MV-4-11 (cell line): ENCODE measurements around the gene MYPN.
"Not testable (repeated sequence)": the region's sequence is repeated elsewhere in the genome, so short reads cannot be mapped to it uniquely, and the experiment has no call there.

Experiments used
- DNase-seq: peaks from one replicate; lab custom pipeline; 2025; lab: John Stamatoyannopoulos, UW

MYPN gene

DNA sequence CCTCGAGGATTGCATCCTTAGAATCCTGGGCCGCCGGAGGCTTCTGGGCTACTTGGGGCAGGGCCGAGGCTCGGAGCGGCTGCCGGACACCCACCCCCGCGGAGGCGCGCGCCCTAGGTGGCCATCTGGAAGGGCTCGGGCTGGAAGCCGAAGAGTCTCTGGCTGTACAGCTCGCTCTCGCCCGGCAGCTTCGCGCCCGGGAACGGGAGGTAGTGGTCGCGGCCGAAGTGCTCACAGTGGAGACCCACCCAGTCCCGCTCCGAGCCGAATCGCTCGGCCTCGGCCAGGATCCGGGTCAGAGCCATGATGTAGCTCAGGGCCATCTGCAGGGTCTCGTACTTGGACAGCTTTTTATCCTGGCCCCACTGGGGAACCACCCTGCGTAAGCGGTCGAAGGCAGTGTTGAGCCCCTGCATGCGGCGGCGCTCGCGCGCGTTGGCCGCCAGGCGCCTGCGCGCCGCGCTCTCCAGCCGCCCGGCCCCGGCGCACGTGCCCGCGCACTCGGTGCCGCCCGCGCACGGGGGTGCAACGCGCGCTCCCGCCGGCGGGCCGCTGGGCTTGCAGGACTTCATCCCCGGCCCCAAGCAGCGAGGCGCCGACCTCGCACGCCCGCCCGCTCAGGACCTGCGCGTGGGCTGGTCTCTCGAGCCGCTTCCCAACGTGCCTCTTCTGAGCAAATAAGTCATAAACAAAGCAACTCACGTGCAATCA lies 122.0 kb downstream of the MYPN start:
- DNase-seq: peak; percentile 23

DNA sequence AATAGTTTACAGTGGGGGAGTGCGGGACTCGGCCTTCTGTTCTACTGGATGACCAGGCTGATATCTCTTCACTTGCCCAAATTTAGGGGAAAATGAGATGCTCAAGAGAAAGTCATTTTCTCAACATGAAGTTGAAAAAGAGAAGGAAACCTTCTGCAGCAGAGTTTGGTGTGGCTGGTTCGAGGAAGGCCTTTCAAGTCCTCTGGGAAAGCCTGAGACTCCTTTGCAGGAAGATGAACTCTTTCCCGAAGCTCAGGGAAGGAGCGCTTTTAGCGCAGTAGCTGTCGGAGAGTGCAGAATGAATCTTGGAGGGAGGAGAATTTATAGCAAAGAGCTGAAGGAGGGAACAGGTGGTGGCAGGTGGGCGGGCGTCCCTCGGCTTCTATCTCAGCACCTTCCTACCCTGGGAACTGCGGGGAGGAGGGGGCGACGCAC lies 122.5 kb downstream of the MYPN start, which contains the start of gene ATOH7:
Gene ATOH7 (minus strand): TSS at position 297 of the 435 bp plus-strand sequence. CDS start 436 bp downstream, outside the sequence.
- no peak for DNase-seq

DNA sequence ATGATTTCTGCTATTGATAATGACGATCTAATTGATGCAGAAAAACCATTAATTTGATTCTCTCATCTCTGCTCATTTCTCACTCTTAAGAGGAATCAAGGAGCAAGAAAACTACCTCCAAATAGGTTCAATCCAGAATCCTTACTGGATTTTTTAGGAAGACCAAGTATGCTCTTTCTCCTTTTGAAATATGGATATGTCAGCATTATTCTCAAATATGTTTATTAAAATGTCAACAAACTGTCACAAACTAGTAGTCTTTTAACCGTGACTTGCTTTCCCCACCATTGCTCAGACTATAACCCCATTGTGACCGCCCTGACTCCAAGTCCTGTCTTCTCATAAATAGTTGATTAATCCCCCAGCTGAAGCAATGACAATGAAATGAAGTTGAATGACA lies 123.8 kb downstream of the MYPN start:
- no peak for DNase-seq

DNA sequence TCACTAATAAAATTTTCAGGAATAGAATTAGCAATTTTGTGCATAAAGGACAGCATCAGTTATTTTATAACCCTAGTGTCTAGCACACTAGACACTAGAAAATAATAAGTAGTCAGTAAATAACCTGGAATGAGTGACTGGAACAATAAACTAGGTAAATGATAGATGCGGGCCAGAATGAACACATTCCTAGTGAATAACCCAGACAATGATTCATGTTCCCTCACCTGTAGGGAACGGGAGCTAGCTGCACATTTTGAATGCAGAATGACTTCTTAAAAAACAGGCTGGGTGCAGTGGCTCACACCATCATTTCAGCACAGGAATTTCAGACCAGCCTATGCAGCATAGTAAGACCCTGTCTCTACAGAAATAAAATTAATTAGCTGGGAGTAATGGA lies 125.8 kb downstream of the MYPN start:
- DNase-seq: no peak

DNA sequence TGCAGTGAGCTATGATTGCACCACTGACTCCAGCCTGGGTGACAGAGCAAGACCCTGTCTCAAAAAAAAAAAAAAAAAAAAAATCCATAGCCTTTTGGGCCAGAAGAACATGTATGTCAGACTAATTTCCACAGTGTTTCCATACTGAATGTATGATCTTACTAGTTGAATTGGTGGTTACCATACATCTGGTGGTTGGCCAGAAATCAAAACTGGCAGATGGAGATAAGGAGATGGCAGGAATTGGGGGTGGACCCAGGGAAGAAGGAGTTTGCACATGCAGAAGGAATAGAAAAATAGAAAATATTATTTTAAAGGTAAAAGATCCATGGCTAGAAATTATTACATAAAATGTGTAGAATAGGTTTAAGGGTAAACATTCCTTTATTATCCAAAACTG lies 126.3 kb downstream of the MYPN start:
- no peak for DNase-seq

DNA sequence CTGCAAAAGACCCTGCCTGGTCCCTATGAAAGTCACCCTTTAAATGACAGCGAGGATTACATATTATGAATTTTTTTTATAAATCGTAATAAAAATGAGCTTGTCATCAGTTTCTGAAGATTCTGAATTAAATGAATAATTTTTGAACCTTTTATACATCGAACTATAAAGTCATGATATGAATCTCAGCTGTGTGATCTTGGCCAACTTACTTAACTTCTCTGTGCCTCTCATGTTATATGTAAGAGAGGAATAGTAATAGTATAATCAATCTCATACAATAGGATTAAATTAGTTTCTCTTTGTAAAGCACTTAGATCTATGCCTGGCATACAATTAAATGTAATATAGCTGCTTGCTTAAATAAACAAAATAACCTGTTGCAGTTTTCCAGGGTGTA lies 127.9 kb downstream of the MYPN start:
- no peak for DNase-seq

DNA sequence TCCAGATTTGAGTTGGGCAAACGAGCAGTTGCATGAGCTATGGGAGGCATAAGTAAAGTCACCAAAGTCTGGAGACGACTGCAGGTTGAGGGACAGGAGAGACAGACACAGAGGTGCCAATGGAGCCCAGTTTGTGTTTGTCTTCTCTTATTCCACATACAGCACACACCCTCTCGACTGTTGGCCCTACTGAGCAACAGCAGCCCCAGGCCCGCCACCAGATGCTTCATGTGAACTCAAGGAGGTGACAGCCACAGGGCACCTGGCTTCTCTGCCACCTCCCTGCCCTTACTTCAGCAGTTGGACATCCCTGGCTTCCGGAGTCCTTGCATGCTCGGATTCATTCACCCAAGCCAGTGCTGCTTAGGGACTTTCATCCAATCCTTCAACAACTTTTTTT lies 129.1 kb downstream of the MYPN start:
- DNase-seq: no peak

DNA sequence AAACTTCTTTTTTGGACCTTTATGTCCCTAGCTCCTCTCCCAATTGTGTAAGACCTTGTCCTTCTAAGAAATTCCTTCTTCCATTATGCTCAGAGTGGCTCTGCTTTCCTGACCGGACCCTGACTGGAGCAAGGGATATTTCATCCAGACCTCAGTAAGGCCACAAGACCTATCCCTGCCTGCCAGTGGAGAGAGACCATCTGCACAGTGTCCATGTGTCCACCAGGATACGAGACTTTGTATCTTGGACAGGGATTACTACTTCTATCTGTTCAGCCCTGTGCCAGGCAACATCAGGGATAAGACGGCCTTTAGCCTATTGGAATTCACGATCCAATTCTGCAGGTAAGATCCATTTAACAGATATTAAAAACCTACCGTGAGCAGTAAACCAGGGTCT lies 129.8 kb downstream of the MYPN start:
- DNase-seq: no peak

DNA sequence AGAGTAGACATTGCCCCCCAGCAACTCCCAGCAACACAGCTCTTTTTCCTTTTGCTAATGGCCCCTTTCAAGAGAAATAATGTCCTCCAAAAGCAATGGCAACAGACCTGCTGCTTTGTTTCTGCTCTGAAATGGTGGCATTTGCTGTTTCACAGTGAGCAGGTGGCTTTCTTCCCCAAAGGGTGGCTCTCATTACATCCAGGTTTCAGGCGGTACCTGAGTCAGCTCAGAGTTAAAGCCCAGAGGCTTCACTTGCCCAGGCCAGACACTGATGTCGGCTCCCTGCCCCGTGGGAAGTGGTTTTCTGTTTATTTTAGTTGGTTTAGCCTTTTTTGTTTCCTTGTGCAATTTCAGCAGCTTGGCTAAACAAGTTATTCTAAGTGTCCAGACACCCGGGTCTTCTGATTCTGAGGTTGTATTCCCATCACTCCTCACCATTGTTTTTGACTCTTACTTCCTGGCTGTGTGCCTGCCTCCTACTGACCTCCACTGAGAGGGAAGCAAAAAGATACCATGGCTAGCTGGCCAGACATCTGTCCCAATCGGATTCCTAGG lies 130.4 kb downstream of the MYPN start:
- DNase-seq: no peak

DNA sequence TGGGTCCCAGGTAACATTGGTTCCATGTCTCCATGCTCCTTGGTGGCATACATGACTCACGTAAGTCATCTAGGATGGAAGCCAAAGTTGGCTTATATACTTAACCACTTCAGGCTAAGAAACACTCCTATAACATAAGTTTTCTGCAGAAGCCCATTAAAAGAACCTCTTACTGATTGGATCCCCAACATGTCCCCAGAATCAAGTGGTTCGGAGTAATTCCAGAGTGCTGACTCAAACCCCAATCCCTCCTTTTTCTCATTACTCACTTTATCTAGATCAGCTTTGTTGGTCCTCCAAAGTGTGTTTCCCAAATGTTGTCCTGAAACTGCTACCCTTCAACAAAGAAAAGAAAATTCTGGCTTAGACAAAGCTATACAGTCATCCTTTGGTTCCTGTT lies 132.8 kb downstream of the MYPN start:
- no peak for DNase-seq

DNA sequence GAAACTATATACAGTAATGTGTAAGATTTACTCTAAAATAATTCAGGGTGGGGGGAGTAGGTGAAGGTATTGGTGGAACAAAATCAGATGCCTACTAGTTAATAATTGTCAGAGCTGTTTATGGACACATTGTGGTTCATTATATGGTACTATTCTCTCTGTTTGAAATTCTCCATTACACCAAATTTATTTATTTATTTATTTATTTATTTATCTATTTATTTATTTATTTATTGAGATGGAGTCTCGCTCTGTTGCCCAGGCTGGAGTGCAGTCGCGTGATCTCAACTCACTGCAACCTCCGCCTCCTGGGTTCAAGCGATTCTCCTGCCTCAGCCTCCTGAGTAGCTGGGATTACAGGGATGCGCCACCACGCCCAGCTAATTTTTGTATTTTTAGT lies 137.1 kb downstream of the MYPN start:
- DNase-seq: not testable (repeated sequence)

DNA sequence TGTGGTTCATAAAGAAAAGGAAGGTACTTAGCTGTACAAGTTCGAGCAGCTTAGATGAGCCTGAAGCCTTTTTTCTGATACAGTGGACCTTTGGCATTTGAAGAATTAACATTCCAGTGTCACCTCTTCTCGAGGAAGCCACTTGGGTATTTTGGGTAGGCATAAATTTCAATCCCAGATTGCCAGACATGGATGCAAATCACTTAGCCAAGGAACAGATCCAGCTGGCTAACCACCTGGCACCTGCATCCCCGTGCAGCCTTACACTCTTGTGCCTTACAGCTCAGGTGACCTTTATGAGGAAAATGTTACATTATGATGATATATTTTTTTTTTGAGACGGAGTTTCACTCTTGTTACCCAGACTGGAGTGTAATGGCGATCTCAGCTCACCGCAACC lies 138.6 kb downstream of the MYPN start:
- DNase-seq: no peak

DNA sequence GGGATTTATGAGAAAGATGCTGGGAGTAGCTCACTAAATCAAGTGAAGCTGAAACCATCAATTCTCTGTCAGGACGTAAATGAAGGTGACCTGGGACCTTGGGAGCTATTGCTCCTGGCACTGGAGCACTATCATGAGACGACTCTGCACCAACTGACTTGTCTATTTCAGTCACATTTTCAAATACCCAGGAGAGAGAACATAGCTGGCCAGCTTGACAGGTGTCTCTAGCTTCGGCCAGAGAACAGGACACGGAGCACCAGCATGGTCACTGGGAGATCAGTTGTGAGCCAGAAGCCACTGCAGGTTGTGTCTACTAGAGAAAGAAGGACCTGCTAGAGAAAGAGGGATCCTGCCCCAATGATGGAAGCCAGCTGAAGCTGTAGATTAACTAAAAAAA lies 140.0 kb downstream of the MYPN start:
- no peak for DNase-seq

DNA sequence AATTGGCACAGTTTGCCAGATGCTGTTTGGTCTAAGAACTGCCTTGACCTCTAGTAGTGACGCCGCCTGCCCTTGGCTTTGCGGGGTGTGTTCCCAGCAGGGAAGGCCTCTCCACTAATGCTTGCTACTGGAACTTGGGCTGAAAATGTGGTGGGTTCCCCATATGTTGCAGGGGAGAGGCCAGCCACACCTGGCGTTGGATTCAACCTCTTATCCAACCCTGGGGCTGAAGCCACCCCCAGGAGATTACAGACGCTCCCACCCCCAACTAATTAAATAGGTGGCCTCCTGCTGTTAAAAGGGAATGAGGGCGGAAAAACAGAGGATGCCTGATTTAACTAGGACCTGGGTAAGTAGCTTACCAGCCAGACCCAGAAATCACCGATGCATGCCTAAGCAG lies 141.9 kb downstream of the MYPN start:
- DNase-seq: no peak

DNA sequence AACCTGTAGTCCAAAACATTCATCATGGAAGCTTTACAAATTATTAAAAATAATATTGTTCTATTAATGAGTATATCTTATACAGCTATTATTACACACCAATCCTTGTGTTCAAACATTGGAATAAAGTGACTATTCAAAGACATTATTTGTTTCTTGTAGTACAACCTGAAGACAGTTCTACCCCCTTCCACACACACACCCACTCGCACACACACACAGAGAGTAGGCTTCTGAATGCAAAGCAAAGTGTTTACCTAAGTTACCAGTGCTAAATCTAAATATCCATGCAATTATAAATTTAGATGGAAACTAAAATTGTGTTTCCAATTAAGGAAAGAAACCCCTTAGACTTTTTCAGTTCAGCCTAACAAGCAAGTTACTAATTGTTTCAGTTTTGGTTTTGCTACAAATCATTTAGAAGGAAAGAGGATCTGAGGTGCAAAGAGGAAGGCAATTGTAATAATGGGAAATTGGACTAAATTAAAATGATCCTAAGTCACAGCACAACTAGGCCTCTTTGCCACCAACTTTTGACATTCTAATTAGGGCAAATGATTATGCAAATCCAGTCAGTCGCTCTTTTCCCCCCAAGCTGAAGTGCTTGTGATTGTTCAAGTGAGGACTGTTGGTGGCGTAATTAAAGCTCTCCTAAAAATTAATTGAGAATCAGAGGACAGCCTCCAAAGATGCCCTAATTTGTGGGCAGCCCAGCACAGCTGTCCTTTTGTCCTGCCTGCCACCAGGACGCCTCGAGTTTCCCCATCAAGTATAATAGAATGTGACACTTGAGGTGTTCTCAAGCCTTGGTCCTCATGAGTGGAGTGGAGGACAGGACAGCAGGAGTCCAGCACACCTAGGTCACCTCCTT lies 142.6 kb downstream of the MYPN start:
- DNase-seq: peak; percentile 11

DNA sequence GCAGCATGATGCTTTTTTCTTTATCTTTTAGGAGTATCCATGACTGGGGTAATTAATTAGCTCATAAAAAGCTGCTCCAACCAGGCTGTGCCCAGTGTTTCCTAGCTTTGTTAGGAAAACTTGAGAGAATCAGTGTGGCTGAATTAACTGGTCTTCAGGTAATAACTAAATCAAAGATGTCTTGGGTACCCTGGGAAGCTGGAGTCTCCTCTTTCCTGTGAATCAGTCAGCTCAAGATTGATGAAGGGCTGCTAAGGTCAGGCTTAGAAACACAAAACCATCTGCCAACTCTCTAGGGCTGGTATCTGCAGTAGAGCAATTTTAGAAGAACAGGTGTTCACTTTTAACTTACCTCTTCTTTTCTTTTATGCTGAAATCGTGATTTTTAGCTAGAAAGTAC lies 144.1 kb downstream of the MYPN start:
- no peak for DNase-seq

DNA sequence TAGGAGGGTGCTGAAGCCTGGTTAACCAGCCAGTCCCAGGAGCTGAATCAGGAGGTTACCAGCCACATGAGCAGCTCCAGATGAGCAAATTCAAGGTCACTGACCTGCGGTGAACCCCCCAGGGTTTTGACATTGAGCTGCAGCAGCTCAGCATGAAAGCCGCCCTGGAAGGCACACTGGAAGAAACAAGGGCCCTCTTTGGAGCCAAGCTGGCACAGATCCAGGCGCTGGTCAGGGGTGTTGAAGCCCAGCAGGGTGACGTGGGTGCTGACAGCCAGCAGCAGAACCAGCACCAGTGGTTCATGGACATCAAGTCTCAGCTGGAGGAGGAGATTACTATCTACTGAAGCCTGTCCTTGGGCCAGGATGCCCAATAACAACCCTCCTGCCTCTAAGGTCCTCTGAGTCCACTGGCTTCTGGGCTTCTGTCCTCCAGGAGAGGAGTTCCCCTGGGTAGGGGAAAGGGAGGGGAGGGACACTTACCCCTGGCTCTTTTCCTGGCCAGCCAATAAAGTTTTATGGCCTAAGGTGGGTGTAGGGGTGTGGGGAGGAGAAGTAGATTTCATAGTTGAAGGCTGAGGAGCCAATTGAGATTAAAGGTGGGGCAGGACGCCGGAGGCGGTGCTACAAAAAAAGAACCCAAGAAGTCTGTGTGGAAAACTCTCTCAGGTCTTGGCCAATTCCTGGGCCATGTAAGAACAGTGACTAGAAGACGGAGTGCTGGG lies 152.0 kb downstream of the MYPN start:
- DNase-seq: no peak
